GM12873 (cell line): ENCODE measurements around the gene TNS1.

Experiments used
- CTCF ChIP-seq: IDR thresholded peaks from 2 replicates; pipeline ENCODE4 v1.5.1; 2012; ENCODE audit warnings: low read depth, mild to moderate bottlenecking, moderate library complexity, low read length, control low read depth; ENCODE audit not compliant: insufficient read depth; ENCODE audit errors: missing control alignments

Gene TNS1

GRCh38 chr2:217932803-217933616 is 69.8 kb downstream of the TNS1 start:
- TF ChIP-seq CTCF = no peak

- no peak for TF ChIP-seq CTCF
Measured at GRCh38 chr2:217931846-217932560, 70.8 kb downstream of the TNS1 start.

GRCh38 chr2:217930761-217931563 is 71.8 kb downstream of the TNS1 start:
- no peak for TF ChIP-seq CTCF

- no peak for TF ChIP-seq CTCF
Measured at GRCh38 chr2:217929757-217930707, 72.8 kb downstream of the TNS1 start.

GRCh38 chr2:217929272-217929671 is 73.5 kb downstream of the TNS1 start:
- TF ChIP-seq CTCF = no peak

- no peak for TF ChIP-seq CTCF
Measured at GRCh38 chr2:217928324-217929181, 74.2 kb downstream of the TNS1 start.
